Measurements from ENCODE around the gene DOC2A.

DOC2A gene

DNA sequence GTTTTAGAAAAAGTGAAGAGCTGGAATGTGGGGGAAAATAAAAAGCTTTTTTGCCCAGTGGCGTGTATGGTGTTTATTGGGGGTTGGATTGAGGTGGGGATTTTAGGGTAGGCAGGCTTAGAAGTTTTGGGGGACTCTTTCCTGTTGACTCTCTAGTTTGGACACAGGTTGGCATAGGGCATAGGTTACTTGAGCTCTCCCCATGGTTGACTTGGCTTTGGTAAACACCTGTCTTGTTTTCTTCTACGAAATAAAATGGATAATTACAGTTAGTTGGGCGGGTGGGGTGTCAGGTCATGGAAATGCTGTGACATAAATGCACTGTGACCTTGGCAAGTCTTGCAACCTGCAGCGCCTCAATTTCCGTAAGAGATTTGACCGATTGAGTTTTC is 37.8 kb downstream of the DOC2A start:
- TF ChIP-seq, protein P1, sequence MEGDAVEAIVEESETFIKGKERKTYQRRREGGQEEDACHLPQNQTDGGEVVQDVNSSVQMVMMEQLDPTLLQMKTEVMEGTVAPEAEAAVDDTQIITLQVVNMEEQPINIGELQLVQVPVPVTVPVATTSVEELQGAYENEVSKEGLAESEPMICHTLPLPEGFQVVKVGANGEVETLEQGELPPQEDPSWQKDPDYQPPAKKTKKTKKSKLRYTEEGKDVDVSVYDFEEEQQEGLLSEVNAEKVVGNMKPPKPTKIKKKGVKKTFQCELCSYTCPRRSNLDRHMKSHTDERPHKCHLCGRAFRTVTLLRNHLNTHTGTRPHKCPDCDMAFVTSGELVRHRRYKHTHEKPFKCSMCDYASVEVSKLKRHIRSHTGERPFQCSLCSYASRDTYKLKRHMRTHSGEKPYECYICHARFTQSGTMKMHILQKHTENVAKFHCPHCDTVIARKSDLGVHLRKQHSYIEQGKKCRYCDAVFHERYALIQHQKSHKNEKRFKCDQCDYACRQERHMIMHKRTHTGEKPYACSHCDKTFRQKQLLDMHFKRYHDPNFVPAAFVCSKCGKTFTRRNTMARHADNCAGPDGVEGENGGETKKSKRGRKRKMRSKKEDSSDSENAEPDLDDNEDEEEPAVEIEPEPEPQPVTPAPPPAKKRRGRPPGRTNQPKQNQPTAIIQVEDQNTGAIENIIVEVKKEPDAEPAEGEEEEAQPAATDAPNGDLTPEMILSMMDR (IDR thresholded peaks at IDR 0.05), result no peak

- TF ChIP-seq, protein P1 (IDR thresholded peaks at IDR 0.05), result no peak
These were observed 38.3 kb downstream of the DOC2A start for GRCh38 chr16:29972500-29972899.

DNA sequence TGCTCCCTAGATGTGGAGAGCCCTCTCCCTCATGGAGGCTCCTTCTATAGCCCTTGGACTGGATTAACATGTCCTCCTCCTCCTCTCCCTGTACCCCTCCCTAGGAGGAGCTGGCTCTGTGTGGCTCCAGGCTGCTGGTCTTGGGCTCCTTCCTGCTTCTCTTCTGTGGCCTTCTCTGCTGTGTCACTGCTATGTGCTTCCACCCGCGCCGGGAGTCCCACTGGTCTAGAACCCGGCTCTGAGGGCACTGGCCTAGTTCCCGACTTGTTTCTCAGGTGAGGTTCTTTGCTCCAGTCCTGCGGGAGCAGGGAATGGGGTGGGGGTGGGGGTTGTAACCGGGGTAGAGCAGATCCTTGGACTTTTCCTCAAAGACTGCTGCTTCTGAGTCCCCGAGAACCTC is 39.5 kb downstream of the DOC2A start:
- TF ChIP-seq, protein P1 (IDR thresholded peaks at IDR 0.05), result no peak

GRCh38 chr16:29968205-29968604 is 42.6 kb downstream of the DOC2A start:
- TF ChIP-seq, protein P1 (IDR thresholded peaks at IDR 0.05), result no peak

- TF ChIP-seq, protein P1 (IDR thresholded peaks at IDR 0.05), result no peak
These were observed 47.6 kb downstream of the DOC2A start for GRCh38 chr16:29963021-29963743.

DNA sequence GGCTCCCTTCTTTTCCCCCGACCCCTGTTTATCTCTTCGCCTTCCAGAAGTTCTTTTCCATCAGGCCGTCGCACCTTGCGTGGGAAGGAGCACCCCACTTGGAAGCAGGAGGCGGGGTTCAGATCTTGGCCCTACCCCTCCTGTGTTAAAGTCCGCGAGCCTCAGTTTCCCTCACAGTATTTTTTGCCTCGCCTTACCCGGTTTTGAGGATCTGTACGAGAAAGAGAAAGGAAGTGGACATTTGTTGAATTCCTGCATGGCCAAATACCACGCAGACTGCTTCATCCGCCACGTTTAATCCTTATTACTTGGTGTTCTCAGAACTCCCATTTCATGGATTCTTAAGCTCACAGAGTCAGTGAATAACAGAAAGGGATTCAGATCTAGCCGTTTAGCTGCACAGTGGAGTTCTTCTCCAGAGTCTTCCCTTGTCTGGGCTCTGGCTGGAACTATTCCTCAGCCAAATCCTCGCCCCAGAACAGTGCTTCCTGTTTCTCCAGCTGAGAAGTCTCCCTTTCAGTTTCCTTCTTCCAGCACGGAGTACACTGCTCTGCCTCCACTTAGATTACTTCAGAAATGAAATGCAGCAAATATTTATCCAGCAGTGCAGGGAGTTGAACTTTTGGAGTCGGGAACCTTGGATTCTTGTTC is 48.4 kb downstream of the DOC2A start:
- TF ChIP-seq, protein P1 (IDR thresholded peaks at IDR 0.05), result no peak

- TF ChIP-seq, protein P1 (IDR thresholded peaks at IDR 0.05), result no peak; the same call in 1 of the 2 replicates
These were observed 49.1 kb downstream of the DOC2A start, which contains the start of gene TMEM219 for GRCh38 chr16:29961479-29962343. Gene TMEM219, plus strand, starts transcription at chr16:29962079. Its CDS starts 1,065 bp downstream, at chr16:29963144.
